ENCODE data around the gene ASAH2B.

ASAH2B gene

DNA sequence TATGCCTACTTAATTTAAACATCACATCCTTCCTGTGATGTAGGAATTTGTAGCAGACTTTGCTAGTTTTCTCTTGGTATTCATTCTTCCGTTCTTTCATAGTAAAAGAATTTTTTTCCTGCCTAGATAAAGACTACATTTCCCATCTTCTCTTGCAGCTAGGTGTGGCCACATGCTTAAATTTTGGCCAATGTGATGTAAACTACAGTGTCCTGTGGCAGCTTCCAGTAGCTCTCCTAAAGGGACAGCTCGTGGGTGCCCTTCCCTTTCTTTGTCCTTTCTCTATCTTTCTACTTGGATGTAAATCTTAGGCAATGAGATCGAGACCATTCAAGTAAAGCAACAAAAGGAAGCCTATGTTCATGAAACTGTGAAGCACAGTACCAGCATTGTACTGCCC, 58.6 kb downstream of the ASAH2B start:
- DNase-seq (ENCODE audit: low spot score) = peak; percentile 10

DNA sequence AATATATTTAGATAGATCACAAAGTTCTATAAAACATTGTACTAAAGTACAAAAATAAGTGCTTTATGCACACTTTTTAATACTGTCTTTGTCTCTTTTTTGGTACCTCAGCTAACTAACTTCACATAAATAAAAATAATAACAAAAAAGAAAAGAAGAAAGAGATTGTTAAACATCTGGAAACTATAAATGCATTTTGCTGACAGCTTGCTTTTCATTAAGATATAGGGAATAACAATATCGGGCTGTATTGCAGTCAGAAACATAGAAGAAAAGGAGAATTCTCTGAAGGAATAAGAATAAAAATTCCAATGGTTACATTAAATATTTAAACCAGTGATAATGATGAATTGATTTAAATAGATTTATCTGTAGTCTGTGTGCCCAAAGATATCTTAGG, 59.9 kb downstream of the ASAH2B start:
- no peak for DNase-seq (ENCODE audit: low spot score)

DNA sequence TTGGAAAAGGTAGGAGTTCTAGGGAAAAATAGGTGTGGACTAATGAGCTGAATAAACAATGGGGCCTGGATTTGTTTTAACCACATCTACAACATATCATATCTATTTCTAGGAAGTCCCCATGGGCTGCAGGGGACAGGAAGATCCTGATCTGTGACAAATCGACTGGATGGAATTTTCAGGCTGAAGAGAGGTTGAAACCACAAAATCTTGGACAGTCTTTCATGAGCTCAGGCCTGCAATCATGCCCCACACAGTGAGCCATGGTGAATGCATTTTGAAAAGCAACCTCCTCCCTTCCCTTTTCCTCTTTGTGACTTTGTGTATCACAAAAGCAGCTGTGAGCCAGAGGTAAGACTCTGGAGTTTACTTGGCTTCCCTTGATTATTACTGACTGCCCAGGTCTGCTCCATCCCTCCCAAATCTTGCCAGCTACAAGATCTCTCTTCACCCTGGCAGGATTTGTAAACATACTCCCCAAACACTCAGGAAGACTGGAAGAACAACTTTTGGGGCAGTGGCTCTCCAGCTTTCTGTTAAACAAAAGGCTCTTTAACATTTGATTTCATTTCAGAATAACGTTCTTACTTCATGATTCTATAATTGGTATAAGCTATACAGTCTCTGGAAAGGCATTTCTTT, 66.4 kb downstream of the ASAH2B start:
- DNase-seq (ENCODE audit: low spot score) = no peak

- DNase-seq (ENCODE audit: low spot score) = no peak
These were observed 68.4 kb downstream of the ASAH2B start for GRCh38 chr10:50807851-50808776.

All from COLO829 (cell line).